GM18505 (cell line): ENCODE measurements around the gene SMC6.

ENCODE experiments used
- ATAC-seq: cut with Tn5 transposase; IDR thresholded peaks from one replicate; pipeline ENCODE4 v1.9.1; 2021; ENCODE audit not compliant: unreplicated experiment
- POLR2A ChIP-seq: IDR thresholded peaks from 4 replicates; pipeline ENCODE4 v1.6.1; 2011; ENCODE audit warnings: borderline replicate concordance; ENCODE audit not compliant: insufficient read depth, insufficient read length; ENCODE audit errors: extremely low read depth

SMC6 gene

GRCh38 chr2:17638196-17638743 lies 115.3 kb downstream of the SMC6 start:
- TF ChIP-seq POLR2A, result no peak

GRCh38 chr2:17637131-17637906 lies 116.3 kb downstream of the SMC6 start:
- ATAC-seq, result no peak
- TF ChIP-seq POLR2A, result no peak

More at GRCh38 chr2:17638196-17638743, 115.3 kb downstream of the SMC6 start:
- no peak for ATAC-seq

GRCh38 chr2:17636257-17636656 lies 117.4 kb downstream of the SMC6 start:
- no peak for ATAC-seq
- TF ChIP-seq POLR2A, result no peak

GRCh38 chr2:17634997-17635396 lies 118.6 kb downstream of the SMC6 start:
- no peak for TF ChIP-seq POLR2A
- ATAC-seq, result no peak

GRCh38 chr2:17630089-17630488 lies 123.5 kb downstream of the SMC6 start:
- ATAC-seq, result no peak
- TF ChIP-seq POLR2A, result no peak

- TF ChIP-seq POLR2A, result no peak
- ATAC-seq, result no peak
Observed at GRCh38 chr2:17628349-17629261, 125.0 kb downstream of the SMC6 start.

- TF ChIP-seq POLR2A, result no peak
- ATAC-seq, result no peak
Observed at GRCh38 chr2:17627434-17627833, 126.2 kb downstream of the SMC6 start.

GRCh38 chr2:17626986-17627385 lies 126.6 kb downstream of the SMC6 start:
- TF ChIP-seq POLR2A, result no peak
- no peak for ATAC-seq

- TF ChIP-seq POLR2A, result no peak
Observed at GRCh38 chr2:17625446-17625845, 128.2 kb downstream of the SMC6 start.

GRCh38 chr2:17621781-17622180 lies 131.8 kb downstream of the SMC6 start:
- ATAC-seq, result no peak
- no peak for TF ChIP-seq POLR2A

More at GRCh38 chr2:17625446-17625845, 128.2 kb downstream of the SMC6 start:
- ATAC-seq, result no peak

GRCh38 chr2:17620841-17621240 lies 132.8 kb downstream of the SMC6 start:
- TF ChIP-seq POLR2A, result no peak
- ATAC-seq, result no peak

- no peak for ATAC-seq
- no peak for TF ChIP-seq POLR2A
Observed at GRCh38 chr2:17620280-17620679, 133.3 kb downstream of the SMC6 start.

- TF ChIP-seq POLR2A, result no peak
- ATAC-seq, result no peak
Observed at GRCh38 chr2:17617955-17618354, 135.7 kb downstream of the SMC6 start.
